ENCODE measurements around the gene SNRNP27. TPM values are rescaled to one million over a fixed set of nuclear protein-coding genes. Genes with fewer than 3 reads are reported as not detected.
"Not testable (repeated sequence)": the region's sequence is repeated elsewhere in the genome, so short reads cannot be mapped to it uniquely, and the experiment has no call there.

The SNRNP27 gene, protein sequence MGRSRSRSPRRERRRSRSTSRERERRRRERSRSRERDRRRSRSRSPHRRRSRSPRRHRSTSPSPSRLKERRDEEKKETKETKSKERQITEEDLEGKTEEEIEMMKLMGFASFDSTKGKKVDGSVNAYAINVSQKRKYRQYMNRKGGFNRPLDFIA
- polyA plus RNA-seq (2013, experiment 1 of 2; ENCODE audit: insufficient read length): 49.5 TPM
- polyA plus RNA-seq (2013, experiment 2 of 2; ENCODE audit: insufficient read length): 54.6 TPM

DNA sequence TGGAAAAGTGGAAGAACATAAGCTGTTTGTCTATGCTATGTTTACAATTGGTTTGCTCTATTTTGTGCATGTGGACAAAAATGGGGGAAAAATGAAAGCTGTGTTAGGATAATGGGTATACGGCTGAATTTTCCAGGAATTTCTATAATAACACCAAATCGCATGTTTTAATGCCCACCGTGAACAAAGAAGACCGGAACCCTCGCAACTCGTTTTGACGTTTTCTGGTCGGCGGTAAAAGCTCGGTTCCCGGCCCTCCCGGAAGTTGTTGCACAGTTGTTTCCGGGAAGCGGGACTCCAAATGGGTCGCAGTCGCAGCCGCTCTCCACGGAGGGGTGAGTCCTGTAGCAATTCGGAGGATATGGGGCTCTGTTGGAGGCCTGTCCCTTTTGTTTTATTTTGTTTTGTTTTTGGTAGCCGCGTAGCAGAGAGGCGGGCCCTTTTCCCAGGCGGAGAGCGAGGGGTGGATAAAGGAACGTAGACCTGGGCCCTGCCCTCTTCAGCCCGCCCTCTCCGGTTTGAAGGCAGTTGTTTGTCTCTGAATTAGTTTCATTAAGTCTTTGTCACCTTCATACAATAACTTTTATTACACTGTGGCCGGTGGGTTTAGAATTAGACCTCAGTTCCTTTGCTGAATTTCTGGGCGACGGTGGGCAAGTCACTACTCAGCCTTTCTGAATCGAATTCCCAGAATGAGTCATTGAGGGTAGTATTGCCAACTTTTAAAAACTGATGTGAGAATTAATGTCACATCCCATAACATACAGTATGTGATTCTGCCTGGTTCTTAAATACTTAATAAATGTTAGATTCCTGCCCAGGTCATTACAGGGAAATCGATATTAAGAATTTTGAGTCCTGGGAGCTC is at the start of gene SNRNP27:
SNRNP27 (plus strand) TSS at position 273 of the 868 bp plus-strand sequence; CDS start at position 302, 29 bp downstream.
- DNase-seq: peak; percentile 86

DNA sequence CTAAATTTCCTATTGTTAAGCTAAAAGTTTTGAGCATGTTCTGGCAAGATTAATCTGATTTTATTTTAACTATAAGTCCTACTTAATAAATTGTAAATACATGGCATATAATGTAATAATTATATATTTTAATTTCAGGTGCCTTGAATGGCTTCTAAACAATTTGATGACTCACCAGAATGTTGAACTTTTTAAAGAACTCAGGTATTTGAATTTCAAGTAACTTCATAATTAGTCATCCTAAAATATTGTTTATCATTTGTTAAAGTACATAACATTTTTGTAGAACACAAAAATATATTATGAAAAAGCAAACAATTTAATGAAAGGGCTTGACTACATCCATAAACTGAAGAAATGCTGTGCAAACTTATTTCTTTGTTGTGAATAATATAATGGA is 49.8 kb upstream of the SNRNP27 start:
- no peak for DNase-seq

DNA sequence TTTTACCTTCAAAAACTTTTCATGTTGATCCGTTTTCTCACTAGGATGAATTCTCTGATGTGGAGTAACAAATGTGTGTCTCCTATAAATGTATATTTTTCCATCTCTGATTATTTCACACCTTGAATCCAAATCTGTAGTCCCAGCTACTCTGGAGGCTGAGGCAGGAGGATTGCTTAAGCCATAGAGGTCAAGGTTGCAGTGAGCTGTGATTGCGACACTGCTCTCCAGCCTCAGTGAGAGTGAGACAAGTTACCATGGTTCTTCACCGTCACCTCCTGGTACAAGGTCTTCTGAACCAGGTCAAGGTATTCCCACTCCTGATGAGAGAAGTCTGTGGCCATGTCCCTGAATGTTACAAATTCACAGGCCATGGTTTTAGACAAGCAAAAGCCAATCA is 49.2 kb upstream of the SNRNP27 start:
- no peak for DNase-seq

DNA sequence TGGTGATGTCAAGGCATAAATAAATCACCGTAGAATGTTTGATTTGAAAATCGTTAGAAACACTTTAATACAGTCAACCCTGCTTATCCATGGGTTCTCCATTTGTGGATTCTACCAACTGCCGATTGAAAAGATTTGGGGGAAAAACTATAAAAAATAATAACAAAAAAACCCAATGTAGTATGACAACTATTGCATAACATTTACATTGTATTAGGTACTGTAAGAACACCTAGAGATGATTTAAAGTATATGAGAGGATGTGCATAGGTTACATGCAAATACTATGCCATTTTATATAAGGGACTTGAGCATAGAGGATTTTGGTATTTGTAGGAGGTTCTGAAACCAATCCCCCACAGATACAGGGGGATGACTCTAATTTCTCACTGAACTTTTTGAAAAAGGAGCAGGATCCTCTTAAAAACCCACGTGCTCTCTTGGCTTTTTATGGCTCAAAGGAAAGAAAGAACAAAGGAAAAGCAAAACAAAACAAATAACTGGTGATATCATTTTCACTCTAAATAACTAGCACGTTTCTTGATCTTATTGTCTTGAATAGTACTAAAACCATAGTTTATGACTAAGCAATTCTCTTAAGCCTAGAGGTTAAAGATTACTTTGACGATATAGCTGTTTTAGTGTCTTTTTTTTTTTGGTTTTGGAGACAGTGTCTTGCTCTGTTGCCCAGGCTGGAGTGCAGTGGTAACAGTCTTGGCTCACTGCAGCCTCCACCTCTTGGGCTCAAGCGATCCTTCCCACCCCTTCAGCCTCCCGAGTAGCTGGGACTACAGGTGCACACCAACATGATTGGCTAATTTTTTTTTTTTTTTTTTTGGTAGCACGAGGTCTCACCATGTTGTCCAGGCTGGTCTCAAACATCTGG is 47.3 kb upstream of the SNRNP27 start:
- no peak for DNase-seq

DNA sequence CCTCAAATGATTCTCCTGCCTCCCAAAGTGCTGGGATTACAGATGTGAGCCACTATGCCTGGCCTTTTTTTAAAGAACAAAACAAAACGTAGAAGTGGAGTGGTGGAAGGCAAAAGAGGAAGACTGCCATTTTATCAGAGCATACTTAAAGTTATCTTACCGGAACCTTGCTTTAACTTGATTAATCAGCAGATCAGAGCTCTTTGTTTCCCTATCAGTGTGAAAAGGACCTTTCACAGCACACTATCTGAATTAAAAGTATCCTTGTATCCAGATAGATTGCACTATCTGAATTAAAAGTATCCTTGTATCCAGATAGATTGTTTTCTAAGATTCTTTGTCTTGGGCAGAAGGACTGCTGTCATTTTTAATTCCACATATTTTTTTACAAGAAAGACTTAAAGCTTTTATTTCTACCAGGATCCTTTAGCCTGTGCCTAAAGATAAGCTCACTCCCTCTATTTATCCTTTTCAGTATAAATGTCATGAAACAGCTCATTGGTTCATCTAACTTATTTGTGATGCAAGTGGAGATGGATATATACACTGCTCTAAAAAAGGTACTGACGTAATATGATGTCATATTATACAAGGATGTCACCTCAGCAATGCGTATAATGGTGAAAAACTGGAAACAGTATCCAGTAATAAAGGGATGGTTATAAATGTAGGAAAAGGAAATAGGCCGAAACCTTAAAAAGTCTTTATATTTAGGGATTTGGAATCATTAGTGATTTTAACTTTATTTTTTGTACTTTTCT is 46.5 kb upstream of the SNRNP27 start:
- no peak for DNase-seq

DNA sequence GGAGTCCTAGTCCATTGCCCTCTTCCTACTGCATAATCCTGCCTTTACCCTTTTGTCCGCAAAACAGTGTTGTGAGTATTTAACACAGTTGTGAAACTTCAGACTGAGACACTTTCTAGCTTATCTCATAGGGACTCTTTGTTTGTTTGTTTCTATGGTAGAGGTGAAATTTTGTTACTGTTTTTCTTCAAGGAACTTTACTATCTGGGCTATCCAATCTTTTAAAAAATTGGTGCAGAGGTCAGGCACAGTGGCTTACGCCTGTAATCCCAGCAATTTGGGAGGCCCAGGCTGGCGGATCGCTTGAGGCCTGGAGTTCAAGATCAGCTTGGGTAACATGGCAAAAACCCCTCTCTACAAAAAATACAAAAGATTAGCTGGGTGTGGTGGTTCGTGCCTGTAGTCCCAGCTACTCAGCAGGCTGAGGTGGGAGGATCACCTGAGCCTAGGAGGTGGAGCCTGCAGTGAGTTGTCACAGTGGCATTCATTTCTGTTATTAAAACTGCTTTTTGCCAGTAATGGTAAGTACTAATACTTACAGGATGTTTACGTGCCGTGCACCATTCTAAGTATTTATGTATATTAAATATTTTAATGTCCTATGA is 45.5 kb upstream of the SNRNP27 start:
- no peak for DNase-seq

DNA sequence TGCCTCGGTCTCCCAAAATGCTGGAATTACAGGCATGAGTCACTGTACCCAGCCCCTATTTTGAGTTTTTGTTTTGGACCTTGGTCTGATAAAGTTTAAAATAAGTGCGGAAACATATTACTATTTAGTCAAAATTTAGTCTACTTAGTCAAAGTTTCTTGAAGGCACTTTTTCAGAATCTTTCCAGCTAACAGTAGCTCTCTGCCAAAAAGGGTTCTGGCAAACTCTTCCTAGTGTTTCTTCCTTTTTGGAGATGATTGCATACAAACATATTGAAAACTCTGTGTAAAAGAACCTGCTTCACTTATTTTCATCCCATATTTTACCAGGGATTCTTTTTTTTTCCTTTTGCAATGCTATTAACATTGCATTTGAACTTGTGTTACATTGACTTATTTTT is 35.5 kb upstream of the SNRNP27 start:
- DNase-seq: no peak

DNA sequence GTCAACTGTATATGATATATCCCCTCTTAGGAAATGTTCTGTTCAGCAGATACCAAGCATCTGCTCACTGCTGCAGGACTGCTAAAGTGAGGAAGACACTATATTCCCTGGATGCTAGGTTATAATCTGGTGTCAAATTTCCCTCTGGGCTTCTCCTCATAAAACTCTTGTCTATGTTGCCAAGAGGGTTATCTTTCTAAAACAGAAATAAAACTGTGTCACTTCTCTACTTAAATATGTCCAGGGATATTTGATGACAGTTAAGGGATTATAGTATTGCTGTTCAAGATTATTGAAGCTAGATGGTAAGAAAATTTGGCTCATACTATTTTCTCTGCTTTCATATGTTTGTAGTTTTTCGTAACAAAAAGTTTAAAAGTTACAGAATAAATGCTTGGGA is 30.5 kb upstream of the SNRNP27 start:
- no peak for DNase-seq

DNA sequence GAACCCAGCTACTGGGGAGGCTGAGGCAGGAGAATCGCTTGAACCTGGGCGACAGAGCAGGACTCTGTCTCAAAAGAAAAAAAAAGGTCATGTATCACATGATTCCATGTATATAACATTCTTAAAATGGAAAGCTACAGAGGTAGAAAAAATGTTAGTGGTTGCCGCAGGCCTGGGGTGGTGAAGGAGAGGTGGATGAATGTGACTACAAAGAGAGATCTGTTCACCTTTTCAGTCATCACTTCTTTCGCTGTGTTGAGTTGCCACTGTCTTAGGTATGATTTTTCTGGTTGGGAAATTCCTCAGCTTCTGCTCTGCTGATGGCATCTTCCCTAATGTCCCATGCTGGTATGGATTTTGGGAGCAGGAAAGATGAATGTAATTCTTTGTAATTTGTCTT is 5.3 kb upstream of the SNRNP27 start:
- DNase-seq: no peak

DNA sequence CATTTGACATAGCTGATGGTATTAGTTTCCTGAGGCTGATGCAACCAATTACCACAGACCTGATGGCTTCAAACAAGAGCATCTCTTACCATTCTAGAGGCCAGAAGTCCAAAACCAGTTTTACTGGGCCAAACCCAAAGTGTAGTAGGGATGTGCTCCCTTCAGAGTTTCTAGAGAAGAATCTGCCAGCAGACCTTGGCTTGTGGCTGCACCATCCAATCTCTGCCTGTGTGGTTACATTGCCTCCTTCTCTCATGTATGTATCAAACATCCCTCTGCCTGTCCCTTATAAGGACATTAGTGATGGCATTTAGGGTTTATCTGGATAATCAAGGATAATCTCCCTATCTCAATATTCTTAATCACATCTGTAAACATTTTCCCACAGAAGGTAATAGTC is 4.5 kb upstream of the SNRNP27 start:
- no peak for DNase-seq

DNA sequence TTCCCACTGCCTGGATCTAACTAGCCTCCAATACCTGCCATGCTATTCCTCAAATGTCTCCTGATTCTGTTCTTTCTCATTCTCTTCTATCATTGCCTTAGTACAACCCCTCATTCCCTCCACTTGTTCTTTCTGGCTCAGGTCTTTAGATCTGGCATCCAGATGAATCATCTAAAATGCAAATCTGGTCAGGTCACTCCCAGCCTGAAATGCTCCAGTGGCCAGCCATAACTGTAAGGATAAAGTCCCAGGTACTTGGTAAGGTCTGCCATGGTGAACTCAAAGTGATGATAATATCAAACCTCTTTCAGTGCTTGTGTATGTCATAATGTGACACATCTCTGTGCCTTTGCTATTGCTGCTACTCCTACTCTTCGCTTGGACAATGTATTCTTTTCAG is 2.9 kb upstream of the SNRNP27 start:
- no peak for DNase-seq

DNA sequence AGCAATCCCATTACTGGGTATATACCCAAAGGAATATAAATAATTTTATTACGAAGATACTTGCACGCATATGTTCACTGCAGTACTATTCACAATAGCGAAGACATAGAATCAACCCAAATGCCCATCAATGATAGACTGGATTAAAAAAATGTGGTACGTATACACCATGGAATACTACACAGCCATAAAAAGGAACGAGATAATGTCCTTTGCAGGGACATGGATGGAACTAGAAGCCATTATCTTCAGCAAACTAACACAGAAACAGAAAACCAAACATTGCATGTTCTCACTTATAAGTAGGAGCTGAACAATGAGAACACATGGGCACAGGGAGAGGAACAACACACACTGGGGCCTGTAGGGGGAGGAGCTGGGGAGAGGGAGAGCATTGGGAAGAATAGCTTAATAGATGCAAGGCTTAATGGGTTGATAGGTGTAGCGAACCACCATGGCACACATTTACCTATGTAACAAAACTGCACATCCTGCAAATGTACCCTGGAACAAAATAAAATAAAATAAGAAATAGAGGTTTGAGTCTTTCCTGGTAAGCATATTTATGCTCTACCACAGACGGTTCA is 825 bp upstream of the SNRNP27 start:
- not testable (repeated sequence) for DNase-seq

DNA sequence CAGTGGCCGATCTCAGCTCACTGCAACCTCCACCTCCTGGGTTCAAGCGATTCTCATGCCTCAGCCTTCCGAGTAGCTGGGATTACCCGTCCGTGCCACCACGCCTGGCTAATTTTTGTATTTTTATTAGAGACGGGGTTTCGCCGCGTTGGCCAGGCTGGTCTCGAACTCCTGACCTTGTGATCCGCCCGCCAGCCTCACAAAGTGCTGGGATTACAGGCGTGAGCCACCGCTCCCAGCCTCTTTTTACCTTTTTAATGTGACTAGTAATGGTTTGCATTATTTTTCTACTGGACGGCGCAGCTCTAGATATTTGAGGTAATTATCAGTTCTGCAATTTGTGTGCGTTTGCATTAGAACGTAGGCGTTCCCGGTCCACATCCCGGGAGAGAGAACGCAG is 981 bp downstream of the SNRNP27 start:
- DNase-seq: not testable (repeated sequence)

DNA sequence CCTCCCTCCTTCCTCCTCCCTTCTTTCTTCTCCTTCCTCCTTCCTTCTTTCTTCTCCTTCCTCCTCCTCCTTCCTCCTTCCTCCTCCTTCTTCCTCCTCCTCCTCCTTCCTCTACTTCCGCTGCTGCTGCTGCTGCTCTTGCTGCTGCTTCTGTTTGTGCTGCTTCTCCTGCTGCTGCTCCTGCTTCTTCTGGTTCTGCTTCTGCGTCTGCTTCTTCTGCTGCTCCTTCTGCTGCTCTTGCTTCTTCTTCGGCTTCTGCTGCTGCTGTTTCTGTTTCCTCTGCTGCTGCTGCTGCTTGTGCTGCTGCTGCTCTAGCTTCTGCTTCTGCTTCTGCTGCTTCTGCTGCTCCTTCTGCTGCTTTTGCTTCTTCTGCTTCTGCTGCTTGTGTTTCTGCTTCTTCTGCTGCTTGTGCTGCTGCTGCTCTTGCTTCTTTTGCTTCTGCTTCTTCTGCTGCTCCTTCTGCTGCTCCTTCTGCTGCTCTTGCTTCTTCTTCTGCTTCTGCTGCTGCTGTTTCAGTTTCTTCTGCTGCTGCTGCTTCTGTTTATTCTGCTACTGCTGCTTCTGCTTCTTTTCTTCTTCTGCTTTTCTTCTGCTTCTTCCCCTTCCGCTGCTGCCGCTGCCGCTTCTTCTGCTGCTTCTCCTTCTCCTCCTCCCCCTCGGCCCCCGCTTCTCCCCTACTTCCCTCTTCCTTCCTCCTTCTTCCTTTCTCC is 8.6 kb downstream of the SNRNP27 start:
- DNase-seq: no peak

DNA sequence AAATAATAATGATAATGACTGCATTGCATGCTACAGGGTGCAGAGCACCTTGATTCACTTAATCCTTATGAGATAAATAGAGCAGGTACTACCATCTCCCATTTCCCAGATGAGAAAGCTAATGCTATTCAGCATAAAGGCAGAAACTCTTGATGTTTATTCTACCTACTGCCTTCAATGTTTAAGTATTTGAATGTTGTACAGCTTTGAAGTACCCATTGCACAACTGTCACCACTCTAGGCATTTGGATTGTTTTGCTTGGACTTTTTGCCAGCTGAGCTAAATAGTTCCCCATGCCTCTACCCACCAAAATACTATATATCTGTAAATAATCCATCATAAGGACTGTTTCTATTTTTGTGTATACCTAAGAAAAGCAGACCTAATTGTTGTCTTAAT is 13.5 kb downstream of the SNRNP27 start:
- DNase-seq: no peak

DNA sequence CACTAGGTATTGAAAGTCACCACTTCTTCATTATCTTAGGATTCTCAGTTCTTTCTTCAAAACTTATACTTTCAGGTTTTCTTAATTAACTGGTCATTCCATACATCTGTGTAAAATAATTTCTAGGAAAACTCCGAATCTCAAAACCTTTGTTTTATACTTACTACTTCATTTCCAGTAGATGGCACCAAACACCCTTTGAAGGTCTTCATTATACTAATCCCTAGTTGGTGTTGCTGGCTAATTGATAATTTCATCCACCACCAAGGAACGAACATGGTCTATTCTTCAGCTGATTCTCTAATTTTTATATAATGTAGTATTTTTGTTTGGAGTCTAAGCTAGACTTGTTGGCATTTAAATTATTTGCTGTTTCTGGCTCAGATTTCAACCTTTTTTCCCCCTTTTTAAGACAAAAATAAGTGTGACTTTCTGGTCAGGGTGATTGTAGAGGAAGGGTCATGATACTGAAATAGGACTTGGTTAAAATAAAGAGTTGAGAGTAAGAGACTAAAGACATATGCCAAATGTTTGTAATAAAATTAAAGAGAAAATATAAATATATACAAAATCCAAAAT is 18.3 kb downstream of the SNRNP27 start:
- DNase-seq: peak; percentile 68

DNA sequence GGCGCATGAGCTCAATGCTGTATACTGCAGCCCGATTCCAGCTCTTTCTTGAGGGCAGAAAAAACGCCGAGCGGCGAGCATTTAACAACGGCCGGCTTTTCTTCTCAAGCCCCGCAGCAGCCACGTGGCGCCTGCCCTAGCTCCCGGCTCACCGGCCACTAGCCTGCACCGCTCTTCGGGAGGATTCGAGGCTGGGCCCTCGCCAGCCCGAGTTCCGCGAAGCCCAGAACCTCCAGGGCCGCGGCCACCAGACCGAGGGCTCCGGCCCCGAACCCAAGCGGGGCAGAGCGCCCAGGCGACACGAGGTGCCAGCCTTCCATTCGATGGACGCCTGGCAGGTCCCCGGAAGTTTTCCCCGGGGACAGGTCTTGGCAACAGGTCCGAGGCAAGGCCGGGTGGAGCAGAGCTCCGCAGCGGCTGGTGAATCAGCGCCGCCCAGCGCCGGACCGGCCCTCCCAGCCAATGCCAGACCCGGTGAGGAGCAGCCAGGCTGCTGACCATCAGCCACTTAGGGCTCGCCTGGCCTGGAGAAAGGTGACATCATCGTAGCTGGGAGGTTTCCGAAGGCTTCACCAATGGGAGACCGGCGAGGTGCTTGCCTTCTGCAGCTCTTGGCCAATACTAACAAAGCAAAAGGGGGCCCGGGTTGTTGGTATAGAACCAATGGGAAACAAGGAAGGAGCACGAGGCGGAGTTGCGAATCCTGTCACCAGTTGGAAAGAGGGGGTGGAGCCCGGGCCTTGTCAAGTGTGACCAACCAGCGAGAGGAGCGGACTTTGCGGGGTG is 20.6 kb downstream of the SNRNP27 start:
- DNase-seq: peak; percentile 100

DNA sequence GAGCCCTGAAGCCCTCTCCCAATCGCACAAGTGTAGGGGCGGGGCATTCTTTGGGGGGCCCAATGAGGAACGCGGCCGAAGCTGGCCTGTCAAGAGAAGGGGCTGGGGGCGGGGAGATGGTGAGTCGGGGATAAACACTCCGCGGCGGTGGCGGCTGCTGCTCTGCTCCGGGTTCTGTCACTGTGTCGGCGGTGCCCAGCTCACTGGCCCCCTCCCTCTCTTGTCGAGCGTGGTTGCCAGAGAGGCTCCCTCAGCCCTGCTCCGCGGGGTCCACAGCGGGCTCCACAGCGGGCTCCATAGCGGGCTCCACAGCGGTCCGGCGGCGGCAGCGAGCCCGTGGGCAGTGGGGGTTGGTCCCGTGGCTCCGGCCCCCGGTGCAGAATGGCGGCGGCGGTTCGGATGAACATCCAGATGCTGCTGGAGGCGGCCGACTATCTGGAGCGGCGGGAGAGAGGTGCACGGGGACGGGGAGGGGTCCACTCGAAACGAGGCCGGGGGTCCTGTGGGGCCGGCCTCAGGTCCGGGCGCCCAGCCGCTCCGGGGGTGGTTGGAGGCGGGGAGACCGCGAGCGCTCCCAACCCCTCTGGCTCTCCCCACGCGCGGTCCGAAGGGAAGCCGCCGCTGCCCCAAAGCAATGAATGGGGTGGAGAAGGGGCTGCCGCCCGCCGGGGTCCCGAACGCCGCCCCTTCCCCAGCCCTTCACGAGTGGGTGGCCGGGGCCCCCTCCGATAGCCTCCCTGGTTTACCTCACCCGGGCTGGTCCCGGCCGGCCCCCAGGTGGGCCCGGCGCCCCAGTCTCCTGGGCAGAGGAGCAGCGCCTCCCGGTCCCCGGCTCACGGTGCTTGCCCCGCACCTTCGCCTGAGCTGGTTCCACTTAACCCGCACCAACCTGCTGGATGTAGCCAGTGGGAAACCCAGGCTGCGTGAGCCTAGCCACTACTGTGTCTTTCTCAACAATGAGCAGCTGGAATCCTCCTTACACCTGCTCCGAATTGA is 21.5 kb downstream of the SNRNP27 start, which contains the start of gene MXD1:
MXD1 (plus strand) TSS at position 160 of the 996 bp plus-strand sequence; CDS start at position 382, 222 bp downstream.
- no peak for DNase-seq

Data from fibroblast of skin of scalp (primary cell).